CD14-positive monocyte (primary cell): ENCODE measurements around the gene TLR6. TPM values are rescaled to one million over a fixed set of nuclear protein-coding genes. Genes with fewer than 3 reads are reported as not detected.

Source experiments
- DNase-seq, 3 donors: peaks; one replicate each; pipeline ENCODE4 v3.0.0-alpha.2; 2011 to 2022
- H2AFZ ChIP-seq: 2 replicates; pipeline ENCODE4 v1.6.0; 2012; ENCODE audit warnings: mild to moderate bottlenecking, low read depth, low read length, inconsistent platforms; ENCODE audit not compliant: insufficient read depth, poor library complexity, severe bottlenecking
- H3K27ac ChIP-seq, 2 donors: 1 replicate in 1 of 2; 2 replicates in 1 of 2; pipeline ENCODE4 v1.5.1; 2012 to 2013; ENCODE audit warnings: low read length in 2 of 2, control low read depth in 1 of 2, inconsistent platforms in 1 of 2, low read depth in 1 of 2, mild to moderate bottlenecking in 1 of 2
- H3K27me3 ChIP-seq, 2 donors: one replicate each; pipeline versions ENCODE4 v1.6.0 to v1.6.1; 2011 to 2013; ENCODE audit warnings: low read length in 2 of 2; ENCODE audit not compliant: control insufficient read depth in 2 of 2, insufficient read depth in 2 of 2
- H3K36me3 ChIP-seq, 2 donors: replicated peaks in 1 of 2; 1 replicate in 1 of 2; 2 replicates in 1 of 2; pipeline versions ENCODE4 v1.5.1 to v1.6.1; 2012 to 2013; ENCODE audit warnings: low read length in 2 of 2, control low read depth in 1 of 2, inconsistent platforms in 1 of 2, mild to moderate bottlenecking in 1 of 2; ENCODE audit not compliant: insufficient read depth in 2 of 2, control insufficient read depth in 1 of 2
- H3K4me1 ChIP-seq, 2 donors: 1 replicate in 1 of 2; 2 replicates in 1 of 2; pipeline versions ENCODE4 v1.5.1 to v1.6.1; 2012 to 2013; ENCODE audit warnings: low read length in 2 of 2, control low read depth in 1 of 2, inconsistent platforms in 1 of 2, mild to moderate bottlenecking in 1 of 2, moderate library complexity in 1 of 2; ENCODE audit not compliant: insufficient read depth in 2 of 2, control insufficient read depth in 1 of 2
- H3K4me2 ChIP-seq: replicated peaks from 2 replicates; pipeline ENCODE3; 2012; ENCODE audit warnings: low read length, moderate library complexity, mild to moderate bottlenecking; ENCODE audit not compliant: poor library complexity, severe bottlenecking; ENCODE audit errors: extremely low read depth
- H3K4me3 ChIP-seq, 3 experiments: fragments of 200-600 bp in 1 of 3; sonication (generic) in 1 of 3; replicated peaks in 1 of 3; 1 replicate in 2 of 3; 2 replicates in 1 of 3; pipeline ENCODE4 v1.5.1; 2011 to 2013; ENCODE audit warnings: low read length in 3 of 3, mild to moderate bottlenecking in 3 of 3, control low read depth in 2 of 3, low read depth in 2 of 3, inconsistent platforms in 1 of 3, moderate library complexity in 1 of 3
- H3K79me2 ChIP-seq: 2 replicates; pipeline ENCODE4 v1.6.0; 2012; ENCODE audit warnings: mild to moderate bottlenecking, control low read depth, inconsistent platforms, low read length, moderate library complexity; ENCODE audit not compliant: insufficient read depth
- H3K9ac ChIP-seq: 2 replicates; pipeline ENCODE4 v1.6.0; 2017; ENCODE audit warnings: low read length, mild to moderate bottlenecking; ENCODE audit not compliant: insufficient read depth, poor library complexity, severe bottlenecking
- H3K9me3 ChIP-seq, 2 donors: replicated peaks in 1 of 2; 1 replicate in 1 of 2; 2 replicates in 1 of 2; pipeline versions ENCODE4 v1.5.1 to v1.6.1; 2012 to 2013; ENCODE audit warnings: low read length in 2 of 2, control low read depth in 1 of 2; ENCODE audit not compliant: control insufficient read depth in 1 of 2, insufficient read depth in 1 of 2
- H4K20me1 ChIP-seq: 2 replicates; pipeline ENCODE4 v1.6.0; 2012; ENCODE audit warnings: mild to moderate bottlenecking, low read length, control low read depth, moderate library complexity; ENCODE audit not compliant: insufficient read depth
- H3K27ac Mint-ChIP-seq, 7 donors: one replicate each; pipeline ENCODE4 v1.8.0; 2020; ENCODE audit warnings: mild to moderate bottlenecking in 7 of 7, mixed read lengths in 7 of 7, moderate library complexity in 6 of 7, inconsistent platforms in 2 of 7
- H3K27me3 Mint-ChIP-seq, 3 donors: one replicate each; pipeline ENCODE4 v1.8.0; 2021 to 2022; ENCODE audit warnings: low read depth in 3 of 3, mild to moderate bottlenecking in 3 of 3, mixed read lengths in 3 of 3, moderate library complexity in 3 of 3, inconsistent platforms in 1 of 3
- H3K36me3 Mint-ChIP-seq, 2 donors: one replicate each; pipeline ENCODE4 v1.8.0; 2020; ENCODE audit warnings: mixed read lengths in 2 of 2, inconsistent platforms in 1 of 2, mild to moderate bottlenecking in 1 of 2
- H3K4me1 Mint-ChIP-seq: one replicate; pipeline ENCODE4 v1.8.0; 2020; ENCODE audit warnings: mild to moderate bottlenecking, mixed read lengths
- H3K4me3 Mint-ChIP-seq, 2 donors: one replicate each; pipeline ENCODE4 v1.8.0; 2020; ENCODE audit warnings: mild to moderate bottlenecking in 2 of 2, mixed read lengths in 2 of 2, moderate library complexity in 1 of 2
- H3K9me3 Mint-ChIP-seq, 7 donors: one replicate each; pipeline ENCODE4 v1.8.0; 2020 to 2022; ENCODE audit warnings: mixed read lengths in 7 of 7, mild to moderate bottlenecking in 6 of 7, moderate library complexity in 6 of 7, inconsistent platforms in 2 of 7
- CTCF ChIP-seq: fragments of 200-600 bp; IDR thresholded peaks from one replicate; pipeline ENCODE4 v1.8.0; 2022; ENCODE audit warnings: antibody characterized with exemption, mild to moderate bottlenecking
- WGBS: methylation state at CpG from one replicate; pipeline ENCODE4 v1.1.5; 2013; ENCODE audit warnings: missing lambda C conversion rate; ENCODE audit not compliant: insufficient coverage; 5-methylcytosine and 5-hydroxymethylcytosine counted together
- intact Hi-C, 2 donors: fragments of 100-400 bp; cut with micrococcal nuclease; formaldehyde crosslinking; loops; one replicate each; pipeline versions ENCODE4 v1.15.0 to v1.15.1; 2023
- polyA plus RNA-seq, 3 donors: library from polyadenylated mRNA; depleted of rRNA in 1 of 3; unstranded in 2 of 3; stranded (reverse) in 1 of 3; fragments of 300-500 nt in 2 of 3; fragments of >200 nt in 1 of 3; fragmentation: Illumina TruSeq in 2 of 3; gene quantifications; 1 replicate in 2 of 3; 2 replicates in 1 of 3; pipeline ENCODE4 v1.2.3, GENCODE V29; 2012 to 2021

Gene TLR6
- polyA plus RNA-seq, 3 donors: 7.7 to 12.7 (median 11.5) TPM

- Mint-ChIP-seq H3K27ac (peak overlapping the region in 1 of 7 donors; percentile 28), H3K27me3 (no peaks in the 10 kb centered on the region), H3K4me3 (no peak overlapping the region), H3K4me1 (peaks cover 15% of the 10 kb centered on the region), H3K9me3 (peaks cover 0 to 5% (median 2%) of the 10 kb centered on the region in 7 donors), H3K36me3 (peaks cover 40 to 44% of the 10 kb centered on the region in 2 donors)
- Histone ChIP-seq H4K20me1 (no peaks in the 10 kb centered on the region), H3K27ac (no peak overlapping the region), H3K9me3 (no peaks in the 10 kb centered on the region), H3K4me2 (no peak overlapping the region), H2AFZ (no peak overlapping the region), H3K27me3 (no peaks in the 10 kb centered on the region), H3K4me1 (no peaks in the 10 kb centered on the region), H3K9ac (no peak overlapping the region), H3K4me3 (no peak overlapping the region), H3K36me3 (peaks cover 11 to 32% of the 10 kb centered on the region in 2 donors), H3K79me2 (peaks cover 11% of the 10 kb centered on the region)
- intact Hi-C loops: loop anchor here in 1 of 2 donors (10.0 kb wide), 1 partner anchor 178 kb away; no protein-coding TSS in a partner anchor
- no peak for DNase-seq
- no peak for TF ChIP-seq CTCF
- WGBS: 100% methylated on average over 1 of the region's 2 CpGs
Observed at GRCh38 chr4:38876636-38877035, 20.0 kb upstream of the TLR6 start.

- Histone ChIP-seq H3K4me2 (no peak overlapping the region), H3K36me3 (peaks cover 3 to 22% of the 10 kb centered on the region in 2 donors), H3K4me1 (peaks cover 9 to 12% of the 10 kb centered on the region in 2 donors), H2AFZ (no peak overlapping the region), H3K79me2 (peaks cover 19% of the 10 kb centered on the region), H3K4me3 (no peak overlapping the region), H3K9ac (no peak overlapping the region), H4K20me1 (no peaks in the 10 kb centered on the region), H3K9me3 (no peaks in the 10 kb centered on the region), H3K27ac (peak overlapping the region in 1 of 2 donors; percentile 27), H3K27me3 (no peaks in the 10 kb centered on the region)
- H3K36me3 Mint-ChIP-seq: peaks cover 22 to 28% of the 10 kb centered on the region in 2 donors
- peak; percentile 20 for TF ChIP-seq CTCF
- intact Hi-C loops: loop anchor here in 1 of 2 donors (10.0 kb wide), 1 partner anchor 181 kb away; no protein-coding TSS in a partner anchor
- DNase-seq: no peak
- H3K27me3 Mint-ChIP-seq: no peaks in the 10 kb centered on the region
- peaks cover 28% of the 10 kb centered on the region for H3K4me1 Mint-ChIP-seq
- H3K4me3 Mint-ChIP-seq: no peak overlapping the region
- H3K27ac Mint-ChIP-seq: peak overlapping the region in 2 of 7 donors; percentile 71 to 74
- H3K9me3 Mint-ChIP-seq: peaks cover 0 to 5% (median 2%) of the 10 kb centered on the region in 7 donors
- 43% methylated on average over 3 of the region's 5 CpGs for WGBS
Observed at GRCh38 chr4:38873290-38873944, 16.8 kb upstream of the TLR6 start.
